Caco-2 (cell line): ENCODE results near the gene TRAPPC10. TPM values are rescaled to one million over a fixed set of nuclear protein-coding genes. Genes with fewer than 3 reads are reported as not detected.

Experiments used
- BruUV-seq: library from RNA; stranded (reverse); fragments of 400-500 nt; replicated peaks from 2 replicates; lab custom pipeline; 2021; lab: Mats Ljungman, UMichigan
- CTCF ChIA-PET: fragments of 300-600 bp; sonication (Branson Sonifier 250); formaldehyde crosslinking; loops from one replicate; lab custom pipeline; 2022; ENCODE audit warnings: antibody characterized with exemption; lab: Charles Lee
- POLR2A ChIA-PET: fragments of 300-600 bp; sonication (Branson Sonifier 250); formaldehyde crosslinking; loops from one replicate; lab custom pipeline; 2022; ENCODE audit warnings: antibody characterized with exemption; lab: Charles Lee
- DNase-seq, 2 experiments: peaks; one replicate each; pipeline versions ENCODE4 v3.0.0 to v3.0.0-alpha.2; 2020 to 2022
- H3K27me3 ChIP-seq: replicated peaks from 2 replicates; pipeline ENCODE4 v1.6.0; 2011; ENCODE audit warnings: low read length; ENCODE audit not compliant: control insufficient read depth, insufficient read depth
- H3K36me3 ChIP-seq: 2 replicates; pipeline ENCODE4 v1.5.1; 2011; ENCODE audit warnings: low read length; ENCODE audit not compliant: control insufficient read depth, insufficient read depth
- H3K4me1 ChIP-seq: fragments of 250-450 bp; sonication (Bioruptor Pico); 2 replicates; pipeline ENCODE4 v1.5.1; 2020; ENCODE audit warnings: mild to moderate bottlenecking
- H3K4me3 ChIP-seq: 2 replicates; pipeline ENCODE4 v1.5.1; 2011; ENCODE audit warnings: low read depth, mild to moderate bottlenecking, control low read depth, low read length
- H3K9me3 ChIP-seq: fragments of 250-450 bp; sonication (Bioruptor Pico); 2 replicates; pipeline ENCODE4 v1.5.1; 2020; ENCODE audit warnings: mild to moderate bottlenecking, moderate library complexity
- H3K27ac Mint-ChIP-seq: one replicate; pipeline ENCODE4 v1.8.0; 2022; ENCODE audit warnings: mixed read lengths; ENCODE audit not compliant: unreplicated experiment
- H3K27me3 Mint-ChIP-seq: one replicate; pipeline ENCODE4 v1.8.0; 2022; ENCODE audit warnings: mixed read lengths; ENCODE audit not compliant: insufficient read depth, unreplicated experiment
- H3K36me3 Mint-ChIP-seq: one replicate; pipeline ENCODE4 v1.8.0; 2022; ENCODE audit warnings: mild to moderate bottlenecking, mixed read lengths; ENCODE audit not compliant: insufficient read depth, unreplicated experiment
- H3K4me1 Mint-ChIP-seq: one replicate; pipeline ENCODE4 v1.8.0; 2022; ENCODE audit warnings: low read depth, mixed read lengths; ENCODE audit not compliant: unreplicated experiment
- H3K4me3 Mint-ChIP-seq: one replicate; pipeline ENCODE4 v1.8.0; 2022; ENCODE audit warnings: mild to moderate bottlenecking, moderate library complexity, mixed read lengths; ENCODE audit not compliant: unreplicated experiment
- H3K9me3 Mint-ChIP-seq: one replicate; pipeline ENCODE4 v1.8.0; 2022; ENCODE audit warnings: mixed read lengths; ENCODE audit not compliant: unreplicated experiment
- CTCF ChIP-seq, 2 experiments: fragments of 200-600 bp in 1 of 2; IDR thresholded peaks; 1 replicate in 1 of 2; 2 replicates in 1 of 2; pipeline versions ENCODE4 v1.5.1 to v1.8.0; 2011 to 2022; ENCODE audit warnings: antibody characterized with exemption in 1 of 2, control low read depth in 1 of 2, inconsistent platforms in 1 of 2, low read depth in 1 of 2, low read length in 1 of 2, mild to moderate bottlenecking in 1 of 2, moderate library complexity in 1 of 2; ENCODE audit not compliant: insufficient read depth in 1 of 2, severe bottlenecking in 1 of 2, unreplicated experiment in 1 of 2
- intact Hi-C: fragments of 100-400 bp; cut with micrococcal nuclease; formaldehyde crosslinking; loops from one replicate; pipeline ENCODE4 v1.10.0; 2022; ENCODE audit not compliant: unreplicated experiment
- total RNA-seq: library from RNA; stranded (reverse); gene quantifications from 2 replicates; pipeline ENCODE4 v1.2.3, GENCODE V29; 2022

The TRAPPC10 gene
- total RNA-seq, 1 experiment from 2014 or later, result 43.4 TPM

GRCh38 chr21:44071359-44072104 is 59.4 kb downstream of the TRAPPC10 start:
- no peak overlapping the region for H3K27ac Mint-ChIP-seq
- H3K4me1 Mint-ChIP-seq, result peaks cover 7% of the 10 kb centered on the region
- H3K9me3 ChIP-seq, result no peaks in the 10 kb centered on the region
- no peaks in the 10 kb centered on the region; the same call in none of the 2 replicates for H3K36me3 ChIP-seq
- H3K27me3 ChIP-seq, result no peaks in the 10 kb centered on the region
- DNase-seq, result no peak
- TF ChIP-seq CTCF (IDR thresholded peaks at IDR 0.05; ENCODE audit: insufficient read depth in 1 of 2, low read depth in 1 of 2, low read length in 1 of 2, severe bottlenecking in 1 of 2, unreplicated experiment in 1 of 2), result no peak
- H3K4me3 ChIP-seq, result no peak overlapping the region
- no peaks in the 10 kb centered on the region for H3K9me3 Mint-ChIP-seq
- POLR2A ChIA-PET, result no interaction called here
- H3K27me3 Mint-ChIP-seq, result no peaks in the 10 kb centered on the region
- no TSS peak for BruUV-seq
- H3K36me3 Mint-ChIP-seq, result peaks cover 54% of the 10 kb centered on the region
- no peaks in the 10 kb centered on the region for H3K4me1 ChIP-seq
- intact Hi-C loops, result no loop called here
- CTCF ChIA-PET, result no interaction called here
- no peak overlapping the region for H3K4me3 Mint-ChIP-seq

- Histone ChIP-seq H3K4me1 (no peaks in the 10 kb centered on the region), H3K4me3 (no peak overlapping the region), H3K27me3 (no peaks in the 10 kb centered on the region), H3K9me3 (no peaks in the 10 kb centered on the region), H3K36me3 (no peaks in the 10 kb centered on the region; the same call in none of the 2 replicates)
- no peak overlapping the region for H3K27ac Mint-ChIP-seq
- H3K4me1 Mint-ChIP-seq, result peaks cover 2% of the 10 kb centered on the region
- BruUV-seq, result no TSS peak
- peaks cover 55% of the 10 kb centered on the region for H3K36me3 Mint-ChIP-seq
- H3K27me3 Mint-ChIP-seq, result no peaks in the 10 kb centered on the region
- ChIA-PET POLR2A (no interaction called here), CTCF (no interaction called here)
- intact Hi-C loops, result no loop called here
- H3K9me3 Mint-ChIP-seq, result no peaks in the 10 kb centered on the region
- no peak for TF ChIP-seq CTCF (IDR thresholded peaks at IDR 0.05; ENCODE audit: insufficient read depth in 1 of 2, low read depth in 1 of 2, low read length in 1 of 2, severe bottlenecking in 1 of 2, unreplicated experiment in 1 of 2)
- no peak overlapping the region for H3K4me3 Mint-ChIP-seq
- no peak for DNase-seq
Measured at GRCh38 chr21:44072111-44072510, 60.0 kb downstream of the TRAPPC10 start.

- no peaks in the 10 kb centered on the region for H3K9me3 Mint-ChIP-seq
- ChIA-PET POLR2A (no interaction called here), CTCF (no interaction called here)
- H3K27me3 Mint-ChIP-seq, result no peaks in the 10 kb centered on the region
- BruUV-seq, result no TSS peak
- no peak for TF ChIP-seq CTCF (IDR thresholded peaks at IDR 0.05; ENCODE audit: insufficient read depth in 1 of 2, low read depth in 1 of 2, low read length in 1 of 2, severe bottlenecking in 1 of 2, unreplicated experiment in 1 of 2)
- no peak for DNase-seq
- intact Hi-C loops, result no loop called here
- Histone ChIP-seq H3K27me3 (no peaks in the 10 kb centered on the region), H3K36me3 (no peaks in the 10 kb centered on the region; the same call in none of the 2 replicates), H3K4me1 (no peaks in the 10 kb centered on the region), H3K9me3 (no peaks in the 10 kb centered on the region), H3K4me3 (no peak overlapping the region)
- peaks cover 64% of the 10 kb centered on the region for H3K36me3 Mint-ChIP-seq
- no peak overlapping the region for H3K4me3 Mint-ChIP-seq
- H3K27ac Mint-ChIP-seq, result no peak overlapping the region
- H3K4me1 Mint-ChIP-seq, result no peaks in the 10 kb centered on the region
Measured at GRCh38 chr21:44074315-44074958, 62.3 kb downstream of the TRAPPC10 start.
